Stimulated activated CD4-positive, alpha-beta T cell treated with anti-CD3 and anti-CD28 coated beads, Interleukin-1b, Interleukin-23, amount 100 ng/mL, for 4 hours (primary cell): ENCODE measurements around the gene MRPL4.

Source experiments
- DNase-seq, 2 donors: peaks; one replicate each; pipeline ENCODE4 v3.0.0-alpha.2; 2020; ENCODE audit warnings: low read depth in 2 of 2

MRPL4 gene

GRCh38 chr19:10251792-10252694, at the start of gene MRPL4:
MRPL4 (plus strand) TSS chr19:10252214; CDS start chr19:10252254, 40 bp downstream.
- peak; percentile 89 for DNase-seq

GRCh38 chr19:10203686-10204085, 48.3 kb upstream of the MRPL4 start:
- no peak for DNase-seq

DNA sequence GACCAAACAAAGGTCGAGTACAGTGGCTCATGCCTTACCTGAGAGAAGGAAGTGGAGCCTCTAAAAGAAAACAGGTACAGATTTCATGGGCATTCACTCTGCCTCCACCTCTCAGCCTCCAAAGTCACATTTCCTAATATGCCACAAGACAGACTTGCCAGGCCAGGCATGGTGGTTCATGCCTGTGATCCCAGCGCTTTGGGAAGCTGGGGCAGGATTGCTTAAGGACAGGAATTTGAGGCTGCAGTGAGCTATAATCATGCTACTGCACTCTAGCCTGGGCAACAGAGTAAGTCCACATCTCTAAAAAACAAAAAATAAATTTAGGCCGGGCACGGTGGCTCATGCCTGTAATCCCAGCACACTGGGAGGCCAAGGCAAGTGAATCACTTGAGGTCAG, 46.4 kb upstream of the MRPL4 start:
- DNase-seq: no peak

DNA sequence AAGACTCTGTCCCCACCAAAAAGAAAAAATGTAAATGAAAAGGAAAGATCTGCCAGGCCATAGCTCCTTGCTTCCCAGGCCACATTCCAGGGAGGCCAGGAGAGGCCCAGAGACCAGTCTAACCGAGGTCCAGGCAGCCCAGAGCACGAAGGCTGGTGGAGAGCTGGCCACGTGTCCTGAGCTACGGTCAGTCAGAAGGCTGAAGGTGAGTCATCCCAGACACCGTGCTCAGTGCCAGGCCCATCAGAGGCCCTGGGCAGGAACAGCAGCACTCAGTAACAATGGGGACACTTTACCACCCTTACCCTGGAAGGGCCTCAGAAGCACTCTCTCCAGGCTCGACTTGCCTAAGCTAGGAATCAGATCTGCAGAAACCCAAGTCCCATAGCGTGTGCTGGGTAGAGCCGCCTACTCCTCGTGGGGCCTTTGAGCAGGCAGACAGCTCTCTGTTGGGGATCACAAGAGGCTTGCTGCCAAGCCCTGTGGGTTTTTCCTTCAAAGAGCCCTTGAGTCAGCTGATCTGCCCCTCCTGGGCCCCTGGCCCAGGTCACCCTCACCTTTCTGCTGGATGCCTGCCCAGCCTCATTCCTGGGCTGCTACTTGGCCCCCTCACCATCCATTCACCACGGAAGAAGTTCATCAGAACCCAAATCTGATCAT, 45.7 kb upstream of the MRPL4 start:
- DNase-seq: no peak

- DNase-seq: no peak
These were observed 45.0 kb upstream of the MRPL4 start for GRCh38 chr19:10207026-10207425.

- DNase-seq: no peak
These were observed 42.7 kb upstream of the MRPL4 start for GRCh38 chr19:10209315-10209714.

DNA sequence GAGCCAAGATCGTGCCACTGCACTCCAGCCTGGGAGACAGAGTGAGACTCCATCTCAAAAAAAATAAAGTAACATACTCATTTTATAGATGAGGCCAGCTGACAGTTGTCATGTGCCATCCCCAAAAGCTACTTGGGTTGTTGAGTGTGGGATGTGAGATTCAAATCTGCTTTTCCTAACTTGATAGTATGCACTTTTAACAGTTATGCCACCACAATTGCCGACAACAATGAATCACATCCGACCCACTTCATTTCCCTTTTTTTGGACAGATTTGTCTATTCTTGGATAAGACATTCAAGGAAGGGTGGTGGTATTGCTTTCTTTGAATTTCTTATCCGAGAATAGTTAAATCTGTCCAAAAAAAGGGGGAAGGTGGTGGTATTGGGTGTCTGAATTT, 41.0 kb upstream of the MRPL4 start:
- DNase-seq: no peak

- no peak for DNase-seq
These were observed 40.3 kb upstream of the MRPL4 start for GRCh38 chr19:10211691-10212090.

- no peak for DNase-seq
These were observed 37.2 kb upstream of the MRPL4 start for GRCh38 chr19:10214784-10215183.

DNA sequence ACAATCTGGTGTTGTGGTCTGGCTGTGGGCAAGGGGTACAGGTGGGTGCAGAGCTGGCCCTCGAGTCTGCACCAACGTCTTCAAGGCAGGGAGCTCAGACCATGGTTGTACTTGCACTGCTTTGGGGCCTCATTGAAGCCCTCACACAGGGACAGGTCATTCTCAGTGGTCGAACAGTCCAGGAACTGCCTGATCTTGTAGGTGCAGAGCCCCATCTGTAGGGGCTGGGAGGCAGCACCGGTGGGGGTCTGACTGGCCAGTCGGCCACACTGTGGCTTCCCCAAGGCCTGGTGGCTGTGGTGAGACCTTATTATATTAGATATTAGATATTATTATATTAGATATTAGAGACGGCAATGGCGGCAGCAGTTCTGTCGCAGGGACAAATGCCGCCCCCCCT, 34.9 kb upstream of the MRPL4 start:
- no peak for DNase-seq

DNA sequence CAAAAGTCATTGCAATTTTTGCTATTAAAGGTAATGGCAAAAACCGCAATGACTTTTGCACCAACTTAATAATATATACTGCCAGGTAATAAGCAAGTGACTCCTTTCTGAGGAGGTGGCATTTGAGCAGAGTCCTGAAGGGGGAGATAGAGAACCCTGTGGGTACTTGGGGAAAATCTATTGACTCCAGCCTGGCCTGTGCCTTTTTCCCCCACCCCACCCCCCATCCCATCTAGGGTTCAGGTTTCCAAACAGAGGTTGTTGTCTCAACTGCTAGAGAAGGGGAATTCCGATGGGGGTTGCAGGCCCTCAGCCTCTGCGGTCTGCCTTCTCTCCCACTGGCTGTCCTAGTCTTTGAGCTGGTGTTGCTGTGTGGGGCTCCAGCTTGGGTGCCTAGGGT, 32.3 kb upstream of the MRPL4 start:
- DNase-seq: no peak

GRCh38 chr19:10220695-10221094, 31.3 kb upstream of the MRPL4 start:
- DNase-seq: no peak

DNA sequence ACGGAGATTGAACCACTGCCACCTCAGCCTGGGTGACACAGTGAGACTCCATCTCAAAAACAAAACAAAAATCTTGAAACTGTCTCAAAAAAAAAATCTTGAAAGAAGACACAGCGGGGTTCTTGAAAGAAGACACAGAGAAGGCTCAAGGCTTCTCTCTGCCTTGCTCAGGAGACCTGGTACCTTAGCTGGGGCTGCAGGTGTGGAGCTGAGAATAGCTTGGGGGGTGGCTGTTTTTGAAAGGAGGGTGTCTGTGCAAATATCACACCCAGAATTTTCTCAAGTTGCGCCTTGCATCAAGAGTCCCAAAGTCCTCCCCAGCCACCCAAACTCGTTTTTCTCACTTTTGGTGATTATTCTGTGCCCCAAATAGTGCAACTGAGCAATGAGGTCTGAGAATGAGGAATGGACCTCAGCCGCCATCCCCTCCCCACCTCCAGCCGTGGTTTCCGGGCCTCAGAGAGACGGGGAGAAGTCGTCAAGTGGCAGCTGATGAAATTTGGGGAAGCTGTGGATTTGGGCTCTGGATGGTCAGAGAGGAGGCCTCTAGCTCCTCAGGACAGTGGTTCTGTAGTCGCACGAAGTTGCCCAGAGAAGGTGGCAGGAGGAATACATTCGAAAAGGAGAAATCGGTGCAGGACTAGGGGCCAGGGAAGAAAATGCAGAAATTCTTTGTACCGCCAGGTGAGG, 29.7 kb upstream of the MRPL4 start:
- DNase-seq: no peak

DNA sequence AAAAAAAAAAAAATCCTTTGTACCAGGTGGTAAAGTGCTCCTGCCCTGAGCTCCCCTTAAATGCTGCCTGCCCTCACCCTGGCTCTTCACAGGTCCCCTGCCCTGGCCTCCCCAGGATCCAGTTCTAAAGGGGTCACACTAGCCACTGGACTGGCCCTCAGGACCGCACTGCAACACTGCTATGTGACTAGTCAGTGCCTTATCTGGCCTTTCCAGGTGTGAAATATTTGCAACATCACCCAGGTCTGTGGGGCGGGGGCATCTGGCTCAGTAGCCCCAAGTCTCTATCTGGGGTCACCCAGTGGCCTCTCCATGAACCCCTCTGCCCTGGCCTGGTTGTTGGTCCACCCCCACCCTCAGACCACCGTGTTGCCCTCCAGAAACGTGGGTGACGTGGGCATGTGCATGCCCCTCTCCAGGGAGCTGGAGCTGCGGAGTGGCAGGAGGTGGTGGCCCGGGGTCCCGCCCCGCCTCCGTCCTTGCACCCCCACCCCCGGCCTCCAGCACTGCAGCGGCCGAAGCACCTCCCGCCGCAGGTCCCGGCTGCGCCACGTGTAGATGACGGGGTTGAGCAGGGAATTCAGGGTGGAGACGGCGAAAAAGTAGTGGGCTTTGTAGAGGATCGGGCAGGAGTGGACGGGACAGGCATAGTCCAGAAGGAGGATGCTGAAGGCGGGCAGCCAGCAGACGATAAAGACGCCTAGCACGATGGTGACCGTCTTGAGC, 28.4 kb upstream of the MRPL4 start:
- no peak for DNase-seq

GRCh38 chr19:10224337-10224736, 27.7 kb upstream of the MRPL4 start:
- no peak for DNase-seq

DNA sequence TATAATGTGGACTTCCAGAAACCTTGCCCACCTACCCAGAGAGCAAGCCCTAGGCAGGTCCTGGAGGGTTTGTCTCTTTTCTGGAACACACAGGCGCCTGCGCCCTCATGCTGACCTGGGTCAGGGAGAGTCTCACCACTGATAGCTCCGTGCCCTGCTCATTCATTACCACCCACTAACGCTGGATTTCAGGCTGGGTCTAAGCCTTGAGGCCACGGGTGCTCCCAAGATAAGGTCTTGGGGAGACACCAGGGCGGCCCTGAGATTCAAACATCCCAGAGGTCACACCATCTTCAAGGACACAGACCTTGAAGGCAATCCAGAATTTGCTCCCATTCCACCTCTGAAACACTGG, 26.0 kb upstream of the MRPL4 start:
- DNase-seq: no peak

DNA sequence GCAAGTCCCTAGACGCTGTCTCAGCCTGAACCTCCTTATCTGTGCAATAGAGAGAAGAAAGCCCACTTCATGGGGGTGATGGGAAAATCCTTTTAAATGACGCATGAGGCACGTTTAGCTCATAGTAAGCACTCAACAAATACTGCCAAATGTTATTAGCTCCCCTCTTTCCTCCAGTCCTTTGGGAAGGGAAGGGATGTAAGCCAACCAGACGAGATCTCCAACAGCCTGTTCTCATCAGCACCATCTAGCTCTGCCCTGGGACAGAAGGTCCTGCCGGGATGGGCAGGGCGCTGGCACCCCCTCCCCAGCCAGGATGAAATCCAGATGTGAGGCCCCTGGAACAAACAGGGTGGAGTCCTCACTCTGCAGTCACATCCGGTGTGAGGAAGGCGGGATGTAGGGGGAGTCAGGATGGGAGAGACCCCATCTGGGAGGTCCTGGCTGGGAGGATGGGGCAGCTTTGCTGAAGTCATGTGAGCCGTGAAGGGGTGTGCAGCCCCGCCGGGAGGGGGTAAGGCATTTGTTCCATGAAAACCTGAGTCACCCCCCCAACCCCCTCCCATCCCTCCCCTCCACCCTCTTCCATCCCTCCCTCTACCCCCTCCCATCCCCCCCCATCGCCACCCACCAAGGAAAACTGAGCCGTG, 25.5 kb upstream of the MRPL4 start:
- no peak for DNase-seq

DNA sequence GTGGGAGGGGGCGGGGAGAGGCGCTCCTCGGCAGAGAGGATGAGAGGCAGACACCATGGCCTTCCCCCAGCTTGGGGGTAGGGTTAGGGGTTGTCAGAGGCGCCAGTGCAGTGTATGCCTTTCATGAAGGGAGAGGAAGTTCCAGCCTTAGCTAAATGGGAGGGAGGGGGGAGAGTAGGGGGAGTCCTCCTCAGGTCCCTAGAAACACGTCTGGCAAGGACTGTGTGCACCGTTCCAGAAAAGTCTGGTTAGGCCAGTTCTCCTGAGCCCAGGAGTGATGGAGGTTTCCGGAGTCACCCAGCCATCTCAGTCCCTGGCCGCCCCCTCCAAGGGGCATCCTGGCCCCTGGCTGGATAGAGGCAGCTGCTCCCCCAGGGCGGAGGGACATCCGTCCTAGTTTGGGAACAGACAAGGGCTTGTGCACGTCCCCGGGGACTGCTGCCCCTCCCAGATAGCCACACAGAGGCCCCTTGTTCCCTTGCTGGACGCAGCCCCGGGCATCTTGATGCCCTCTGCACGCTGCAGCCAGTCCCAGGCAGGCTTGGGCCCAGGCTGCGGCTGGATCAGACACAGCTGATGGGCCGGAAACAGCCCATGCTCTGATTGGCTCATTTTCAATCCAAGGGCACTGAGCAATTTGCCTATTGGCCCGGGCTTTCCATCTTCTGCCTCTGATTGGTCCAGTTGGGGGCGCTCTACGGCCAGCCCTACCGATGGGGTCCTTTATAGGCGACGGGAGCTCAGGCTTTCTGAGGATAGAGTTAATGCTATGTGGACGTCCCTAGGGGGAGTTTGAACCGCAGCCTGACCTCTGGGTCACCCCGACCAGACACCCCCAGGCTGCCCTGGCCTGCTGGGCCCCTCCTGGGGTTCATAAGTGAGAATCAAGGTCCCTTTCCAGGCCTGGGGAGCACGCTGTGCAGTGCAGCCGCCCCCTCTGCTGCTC, 24.7 kb upstream of the MRPL4 start:
- DNase-seq: no peak

DNA sequence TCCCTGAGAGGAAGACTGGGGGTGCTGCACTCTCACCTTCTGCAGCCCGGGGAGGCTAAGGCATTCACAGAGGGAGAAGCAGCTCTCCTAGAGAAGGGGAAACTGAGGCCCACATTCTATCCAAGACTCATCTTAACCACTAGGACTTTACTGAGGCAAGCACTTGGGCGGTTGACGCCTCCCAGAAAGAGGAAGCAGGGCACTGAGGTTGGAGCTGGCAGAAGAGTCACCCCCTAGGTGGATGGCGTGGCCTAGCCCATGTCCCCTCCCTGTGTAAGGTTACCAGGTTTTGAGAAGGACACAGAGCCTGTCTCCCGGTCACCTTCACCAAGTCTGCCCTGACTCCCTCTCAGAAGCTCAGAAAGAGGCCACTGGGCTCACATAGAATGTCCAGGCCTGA, 23.6 kb upstream of the MRPL4 start:
- DNase-seq: no peak

DNA sequence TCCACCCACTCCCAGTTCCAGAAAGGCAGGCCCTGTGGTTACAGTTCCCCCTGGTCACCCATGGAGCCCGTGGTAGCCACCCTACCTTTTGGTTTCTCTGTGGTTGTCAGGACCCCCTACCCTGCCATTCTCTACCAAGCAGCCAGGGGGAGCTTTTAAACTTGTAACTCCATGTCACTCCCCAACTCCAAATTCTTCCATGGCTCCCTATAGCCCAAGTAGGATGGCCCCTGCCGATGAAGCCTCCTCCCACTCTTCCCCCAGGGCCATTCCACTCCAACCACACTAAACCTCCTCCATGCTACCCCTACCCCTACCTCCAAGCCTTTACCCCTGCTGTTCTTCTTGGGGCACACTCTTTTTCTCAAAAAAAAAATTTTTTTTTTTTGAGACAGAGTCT, 23.1 kb upstream of the MRPL4 start:
- DNase-seq: no peak
